Transverse colon (tissue), 4 donors: ENCODE data around the gene INTS12.
A peak's percentile ranks its signal among the peaks of the same experiment; 100 is the strongest.

Source experiments
- EP300 ChIP-seq: sonication (generic); formaldehyde crosslinking; IDR thresholded peaks from one replicate; pipeline ENCODE4 v1.6.1; 2017; ENCODE audit warnings: antibody characterized with exemption, low read depth
- POLR2A ChIP-seq: fragments of 450-650 bp; IDR thresholded peaks from one replicate; pipeline ENCODE4 v1.6.1; 2016; ENCODE audit warnings: antibody characterized with exemption, mild to moderate bottlenecking, moderate library complexity
- POLR2AphosphoS5 ChIP-seq, 3 donors: sonication (generic); formaldehyde crosslinking; IDR thresholded peaks; one replicate each; pipeline ENCODE4 v1.6.1; 2016; ENCODE audit warnings: antibody characterized with exemption in 3 of 3
- TF ChIP-seq, protein P1 (sequence below), 5 experiments: fragments of 200-600 bp in 3 of 5; fragments of 450-650 bp in 2 of 5; sonication (generic) in 3 of 5; IDR thresholded peaks; 1 replicate in 2 of 5; 2 replicates in 3 of 5; pipeline ENCODE4 v1.5.1; 2016 to 2017; ENCODE audit warnings: antibody characterized with exemption in 5 of 5, inconsistent platforms in 3 of 5, mild to moderate bottlenecking in 2 of 5, moderate library complexity in 1 of 5

GRCh38 chr4:105715692-105716278 is 7.3 kb upstream of the INTS12 start:
- TF ChIP-seq, protein P1, sequence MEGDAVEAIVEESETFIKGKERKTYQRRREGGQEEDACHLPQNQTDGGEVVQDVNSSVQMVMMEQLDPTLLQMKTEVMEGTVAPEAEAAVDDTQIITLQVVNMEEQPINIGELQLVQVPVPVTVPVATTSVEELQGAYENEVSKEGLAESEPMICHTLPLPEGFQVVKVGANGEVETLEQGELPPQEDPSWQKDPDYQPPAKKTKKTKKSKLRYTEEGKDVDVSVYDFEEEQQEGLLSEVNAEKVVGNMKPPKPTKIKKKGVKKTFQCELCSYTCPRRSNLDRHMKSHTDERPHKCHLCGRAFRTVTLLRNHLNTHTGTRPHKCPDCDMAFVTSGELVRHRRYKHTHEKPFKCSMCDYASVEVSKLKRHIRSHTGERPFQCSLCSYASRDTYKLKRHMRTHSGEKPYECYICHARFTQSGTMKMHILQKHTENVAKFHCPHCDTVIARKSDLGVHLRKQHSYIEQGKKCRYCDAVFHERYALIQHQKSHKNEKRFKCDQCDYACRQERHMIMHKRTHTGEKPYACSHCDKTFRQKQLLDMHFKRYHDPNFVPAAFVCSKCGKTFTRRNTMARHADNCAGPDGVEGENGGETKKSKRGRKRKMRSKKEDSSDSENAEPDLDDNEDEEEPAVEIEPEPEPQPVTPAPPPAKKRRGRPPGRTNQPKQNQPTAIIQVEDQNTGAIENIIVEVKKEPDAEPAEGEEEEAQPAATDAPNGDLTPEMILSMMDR (IDR thresholded peaks at IDR 0.05) = peak; percentile 41 to 56 (median 44)
- TF ChIP-seq POLR2AphosphoS5 (IDR thresholded peaks at IDR 0.05) = no peak
- TF ChIP-seq POLR2A = no peak
- TF ChIP-seq EP300 = no peak
